NCI-H82 (cell line): ENCODE data around the gene OR6S1.
A peak's percentile ranks its signal among the peaks of the same experiment; 100 is the strongest.

Experiments
- DNase-seq: peaks from one replicate; lab custom pipeline; 2025; lab: John Stamatoyannopoulos, UW

The OR6S1 gene

GRCh38 chr14:20610002-20610765 lies 31.3 kb downstream of the OR6S1 start:
- DNase-seq, result peak; percentile 89

DNA sequence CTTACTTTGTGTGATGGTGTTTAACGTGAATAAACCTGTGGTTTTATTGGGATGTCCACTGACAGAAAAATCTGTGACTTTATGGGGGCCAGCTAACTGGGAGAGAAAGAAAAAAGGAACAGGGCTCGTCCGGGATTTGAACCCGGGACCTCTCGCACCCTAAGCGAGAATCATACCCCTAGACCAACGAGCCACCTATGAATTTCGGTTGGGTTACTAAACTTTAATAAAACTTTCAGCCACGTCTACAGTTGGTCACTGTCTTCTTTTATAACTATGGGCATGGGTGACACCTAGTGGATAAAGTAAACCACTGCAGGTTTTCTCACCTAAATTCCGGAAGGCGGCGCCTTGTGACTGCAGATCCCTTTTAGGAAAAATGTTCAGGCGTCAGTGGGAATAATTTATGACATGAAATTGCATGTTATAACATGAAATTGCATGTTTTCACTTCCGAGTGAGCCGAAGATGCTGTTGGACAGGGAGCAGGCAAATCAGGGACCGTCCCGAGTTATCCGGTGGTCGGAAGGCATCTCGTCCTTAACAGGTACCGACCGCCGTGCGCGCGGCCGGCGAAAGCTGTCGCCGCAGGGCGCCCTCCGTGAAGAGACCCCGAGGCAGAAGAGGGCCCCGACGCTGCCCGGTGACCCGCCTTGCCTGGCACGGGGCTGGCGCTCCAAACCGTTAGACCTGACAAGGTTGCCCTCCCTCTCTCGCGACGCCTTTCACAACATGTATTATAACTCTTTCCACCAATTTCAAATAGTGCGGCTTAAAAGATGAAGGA lies 32.1 kb downstream of the OR6S1 start:
- DNase-seq, result peak; percentile 86

GRCh38 chr14:20608383-20609110 lies 32.9 kb downstream of the OR6S1 start:
- peak; percentile 11 for DNase-seq

- no peak for DNase-seq
Measured at GRCh38 chr14:20607617-20608016, 33.9 kb downstream of the OR6S1 start.

GRCh38 chr14:20606902-20607242 lies 34.6 kb downstream of the OR6S1 start:
- DNase-seq, result no peak

GRCh38 chr14:20606190-20606901 lies 35.1 kb downstream of the OR6S1 start:
- DNase-seq, result peak; percentile 51

DNA sequence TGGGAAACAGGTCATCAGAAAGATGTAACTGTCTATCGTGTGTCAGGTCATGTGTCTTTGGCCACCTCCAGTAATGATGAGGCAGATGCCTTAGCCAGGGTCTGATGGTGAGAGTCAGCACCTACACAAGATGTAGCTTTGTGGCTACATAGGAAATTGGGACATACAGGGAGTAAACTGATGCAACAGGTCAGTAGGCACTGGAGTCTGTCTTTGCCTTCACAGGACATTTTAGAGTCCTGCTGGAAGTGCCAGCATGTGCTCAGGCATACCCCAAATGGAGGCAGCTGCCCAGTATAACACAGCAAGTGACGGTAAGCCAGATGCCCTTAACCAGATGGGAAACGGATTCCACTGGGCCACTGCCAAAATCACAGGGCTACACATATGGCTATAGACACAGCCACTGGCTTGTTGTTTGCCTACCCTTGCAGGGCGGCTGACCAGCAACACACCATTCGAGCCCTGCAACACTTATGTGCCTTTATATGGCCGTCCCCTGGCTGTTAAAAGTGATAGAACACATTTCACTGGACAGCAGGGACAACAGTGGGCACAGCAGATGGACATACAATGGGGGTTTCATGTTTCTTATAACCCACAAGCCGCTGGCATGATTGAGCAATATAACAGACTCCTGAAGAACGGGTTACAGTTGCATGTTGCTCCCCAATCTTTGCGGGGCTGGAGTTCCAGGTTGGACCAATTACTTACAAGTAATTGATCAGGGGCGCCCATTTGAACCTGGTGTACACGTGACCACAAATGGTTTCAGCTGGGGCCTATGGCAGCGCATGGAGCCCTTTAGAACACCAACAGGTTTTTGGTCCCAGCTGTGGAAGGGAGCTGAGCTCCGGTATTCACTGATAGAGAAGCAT lies 37.4 kb downstream of the OR6S1 start:
- DNase-seq, result peak; percentile 8

DNA sequence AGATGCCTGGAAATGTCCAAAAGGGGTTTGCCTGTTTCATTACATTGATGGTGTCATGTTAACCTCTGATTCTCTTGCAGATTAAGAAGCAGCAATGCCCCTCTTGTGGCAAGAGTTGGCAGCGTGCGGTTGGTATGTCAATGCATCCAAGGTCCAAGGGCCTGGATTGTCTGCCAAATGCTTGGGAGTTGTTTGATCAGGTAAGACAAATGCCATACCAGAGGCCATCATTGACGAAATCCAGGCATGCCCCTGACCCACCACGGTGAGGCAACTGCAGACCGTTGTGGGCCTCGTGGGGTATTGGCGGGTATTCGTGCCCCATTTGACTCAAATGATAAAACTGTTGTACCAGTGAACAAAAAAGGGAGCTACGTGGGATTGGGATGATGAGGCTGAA lies 38.9 kb downstream of the OR6S1 start:
- DNase-seq, result no peak

- no peak for DNase-seq
Measured at GRCh38 chr14:20601522-20601921, 40.0 kb downstream of the OR6S1 start.

- DNase-seq, result no peak
Measured at GRCh38 chr14:20597108-20597507, 44.4 kb downstream of the OR6S1 start.

DNA sequence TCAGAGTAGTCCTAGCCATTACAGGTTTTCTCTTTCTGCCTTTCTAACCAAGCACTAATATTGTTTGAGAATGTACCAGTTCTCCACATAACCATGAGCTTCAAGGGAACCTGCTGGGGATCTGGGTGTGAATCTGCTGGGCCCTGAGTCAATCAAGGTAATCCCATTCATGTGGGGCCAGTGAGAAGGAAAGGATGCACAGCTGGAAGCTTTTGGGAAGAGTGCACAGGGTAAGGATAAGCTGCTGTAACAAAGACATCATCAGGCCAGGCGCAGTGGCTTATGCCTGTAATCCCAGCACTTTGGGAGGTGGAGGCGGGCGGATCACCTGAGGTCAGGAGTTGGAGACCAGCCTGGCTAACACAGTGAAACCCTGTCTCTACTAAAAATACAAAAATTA lies 45.8 kb downstream of the OR6S1 start:
- DNase-seq, result peak; percentile 8

- DNase-seq, result no peak
Measured at GRCh38 chr14:20592574-20592973, 48.9 kb downstream of the OR6S1 start.

DNA sequence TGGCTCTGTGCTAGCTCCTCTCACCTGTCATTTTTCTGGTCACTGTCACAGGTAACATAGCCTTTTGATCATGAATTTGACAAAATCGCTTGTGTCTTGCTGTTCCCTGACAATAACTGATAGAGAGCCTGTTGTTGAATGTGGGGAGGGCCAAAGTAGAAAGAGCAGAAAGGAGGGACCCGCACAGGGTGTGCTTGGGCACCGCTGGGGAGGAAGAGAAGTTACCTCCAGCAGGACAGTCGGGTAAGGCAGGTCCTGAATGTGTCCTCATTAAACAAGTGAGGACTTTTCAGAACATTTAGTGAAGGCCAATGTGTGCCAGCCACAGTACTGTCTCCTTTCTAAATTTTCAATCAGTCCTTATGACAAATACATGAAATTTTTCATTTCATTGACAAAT lies 50.3 kb downstream of the OR6S1 start, which contains the start of gene RNASE12:
Gene RNASE12 (minus strand): TSS at position 142 of the 400 bp plus-strand sequence. CDS start 653 bp downstream, outside the sequence.
- DNase-seq, result no peak
